ENCODE data around the gene PCDHA1.

The PCDHA1 gene

GRCh38 chr5:141042555-141042954 is 256.6 kb downstream of the PCDHA1 start:
- DNase-seq (no peak), ATAC-seq (no peak)

GRCh38 chr5:141050622-141051520 is 264.9 kb downstream of the PCDHA1 start, which contains the start of gene PCDHB1:
Gene PCDHB1 (plus strand): TSS chr5:141051374. CDS start chr5:141051471, 97 bp downstream.
- DNase-seq, result no peak

GRCh38 chr5:141051521-141051866 is 265.6 kb downstream of the PCDHA1 start:
- DNase-seq (no peak), ATAC-seq (no peak)

More at GRCh38 chr5:141050622-141051520, 264.9 kb downstream of the PCDHA1 start, which contains the start of gene PCDHB1:
- no peak for ATAC-seq

Measured in stimulated activated naive CD8-positive, alpha-beta T cell treated with anti-CD3 and anti-CD28 coated beads, Interleukin-15, Interleukin-2, amounts not matched to agents 100 U/mL and 50 U/mL, for 24 hours (primary cell).